GM13977 (cell line): Measurements from ENCODE around the gene ATP5PO.

Experiments
- DNase-seq: peaks from one replicate; pipeline ENCODE4 v3.0.0; 2012; ENCODE audit warnings: low spot score
- CTCF ChIP-seq: IDR thresholded peaks from 2 replicates; pipeline ENCODE4 v1.5.1; 2012; ENCODE audit warnings: mild to moderate bottlenecking, control low read depth; ENCODE audit not compliant: insufficient read depth; ENCODE audit errors: extremely low read depth, missing control alignments
- in situ Hi-C: fragments of 300-500 bp; cut with MboI; formaldehyde crosslinking; loops from one replicate; pipeline ENCODE4 v1.12.0; 2022; ENCODE audit warnings: low sequenced_read_pairs, low pct_unique_long_range_greater_than_20kb, mixed read lengths, inconsistent platforms; ENCODE audit not compliant: unreplicated experiment

ATP5PO gene

GRCh38 chr21:33901412-33902288, 14.0 kb downstream of the ATP5PO start:
- in situ Hi-C loops, result loop anchor here (25.0 kb wide), 1 partner anchor 711 kb away; the partner anchor contains the start of gene RCAN1
- peak; percentile 20 for TF ChIP-seq CTCF
- DNase-seq, result no peak

GRCh38 chr21:33899199-33899598, 16.4 kb downstream of the ATP5PO start:
- DNase-seq, result no peak
- TF ChIP-seq CTCF, result no peak
- in situ Hi-C loops, result no loop called here

GRCh38 chr21:33898586-33898985, 17.0 kb downstream of the ATP5PO start:
- TF ChIP-seq CTCF, result no peak
- in situ Hi-C loops, result no loop called here
- DNase-seq, result no peak

- in situ Hi-C loops, result no loop called here
- no peak for DNase-seq
- no peak for TF ChIP-seq CTCF
These were observed 17.9 kb downstream of the ATP5PO start for GRCh38 chr21:33897739-33898138.

- in situ Hi-C loops, result no loop called here
- no peak for DNase-seq
- TF ChIP-seq CTCF, result no peak
These were observed 18.5 kb downstream of the ATP5PO start for GRCh38 chr21:33897098-33897497.

DNA sequence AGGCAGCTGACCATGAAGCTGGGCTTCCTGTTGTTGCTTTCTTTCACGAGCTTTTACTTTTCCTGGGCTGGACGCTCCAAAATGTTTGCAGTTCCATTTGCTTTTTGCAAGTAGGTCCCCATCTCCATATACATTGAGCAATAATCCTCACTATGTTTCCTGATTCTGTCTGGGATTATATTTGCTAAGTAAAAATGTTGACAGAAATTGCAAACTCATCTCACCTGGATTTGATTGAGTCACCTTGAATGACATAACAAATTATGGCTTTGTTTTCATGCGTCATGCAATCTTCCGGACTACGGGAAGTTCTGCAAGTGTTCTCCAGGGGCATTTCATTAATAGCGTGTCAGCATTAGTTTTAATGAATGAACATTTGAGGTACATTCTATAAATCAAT, 18.9 kb downstream of the ATP5PO start:
- in situ Hi-C loops, result no loop called here
- no peak for DNase-seq
- TF ChIP-seq CTCF, result no peak
